HepG2 (cell line): Measurements from ENCODE around the gene RNGTT. TPM values are rescaled to one million over a fixed set of nuclear protein-coding genes. Genes with fewer than 3 reads are reported as not detected.

Source experiments
- EED ChIP-seq: sonication (generic); formaldehyde crosslinking; IDR thresholded peaks from 2 replicates; pipeline ENCODE4 v1.5.0; 2020; ENCODE audit warnings: mild to moderate bottlenecking, missing genetic modification reagents
- ELF4 ChIP-seq: sonication (generic); formaldehyde crosslinking; IDR thresholded peaks from 2 replicates; pipeline ENCODE4 v1.5.0; 2020; ENCODE audit warnings: missing genetic modification reagents, mild to moderate bottlenecking, moderate library complexity, borderline replicate concordance
- HNRNPL ChIP-seq: fragments of 200-400 bp; formaldehyde crosslinking; IDR thresholded peaks from 2 replicates; pipeline ENCODE4 v1.6.1; 2017; ENCODE audit warnings: mild to moderate bottlenecking, low read depth, low read length
- NFIB ChIP-seq: sonication (generic); formaldehyde crosslinking; IDR thresholded peaks from 2 replicates; pipeline ENCODE4 v1.9.0; 2021; ENCODE audit warnings: missing genetic modification reagents, mild to moderate bottlenecking, borderline replicate concordance
- RCOR2 ChIP-seq: IDR thresholded peaks from 2 replicates; pipeline ENCODE4 v1.6.1; 2016; ENCODE audit warnings: missing biosample characterization, missing genetic modification reagents
- ZFP90 ChIP-seq: sonication (generic); formaldehyde crosslinking; IDR thresholded peaks from 2 replicates; pipeline ENCODE4 v1.8.0; 2022; ENCODE audit warnings: missing genetic modification reagents, mild to moderate bottlenecking, inconsistent platforms, borderline replicate concordance
- ZNF549 ChIP-seq: sonication (generic); formaldehyde crosslinking; IDR thresholded peaks from 2 replicates; pipeline ENCODE4 v1.5.0; 2020; ENCODE audit warnings: missing genetic modification reagents
- polyA plus RNA-seq, 8 experiments: library from polyadenylated mRNA; depleted of rRNA in 3 of 8; stranded (reverse) in 7 of 8; unstranded in 1 of 8; fragments of >200 nt; fragmentation: Illumina TruSeq in 4 of 8; extraction: Trizol in 4 of 8; gene quantifications; 2 replicates each; pipeline versions ENCODE4 v1.2.1 to v1.2.3, GENCODE V29; 2011 to 2016; ENCODE audit warnings: low read depth in 4 of 8, missing spikeins in 1 of 8, mixed read lengths in 1 of 8; ENCODE audit not compliant: insufficient read depth in 1 of 8
- total RNA-seq, 5 experiments: library from RNA; depleted of rRNA; stranded (reverse); fragments of >200 nt; fragmentation: Illumina TruSeq; extraction: Trizol; gene quantifications; 2 replicates each; pipeline ENCODE4 v1.2.3, GENCODE V29; 2016; ENCODE audit warnings: low read depth in 1 of 5
- TF ChIP-seq, protein P1 (sequence below): sonication (generic); formaldehyde crosslinking; IDR thresholded peaks from one replicate; pipeline ENCODE4 v1.5.1; 2020; ENCODE audit warnings: mild to moderate bottlenecking, missing genetic modification reagents; ENCODE audit errors: not compliant biosample characterization
- TF ChIP-seq, protein P2 (sequence below): IDR thresholded peaks from 2 replicates; pipeline ENCODE4 v1.6.1; 2016; ENCODE audit warnings: low read depth, missing genetic modification reagents, missing compliant biosample characterization
- TF ChIP-seq, protein P3 (sequence below), 2 experiments: sonication (generic) in 1 of 2; formaldehyde crosslinking in 1 of 2; IDR thresholded peaks; 2 replicates each; pipeline versions ENCODE4 v1.4.0 to v1.6.1; 2018 to 2020; ENCODE audit warnings: missing genetic modification reagents in 2 of 2, borderline replicate concordance in 1 of 2, low read depth in 1 of 2, mild to moderate bottlenecking in 1 of 2, missing biosample characterization in 1 of 2

RNGTT gene
- total and polyA plus RNA-seq, 2 of the 13 experiments (the other 11 are each of a cell fraction or from before 2014, with no cell fraction given) = 6.0 to 22.6 TPM

DNA sequence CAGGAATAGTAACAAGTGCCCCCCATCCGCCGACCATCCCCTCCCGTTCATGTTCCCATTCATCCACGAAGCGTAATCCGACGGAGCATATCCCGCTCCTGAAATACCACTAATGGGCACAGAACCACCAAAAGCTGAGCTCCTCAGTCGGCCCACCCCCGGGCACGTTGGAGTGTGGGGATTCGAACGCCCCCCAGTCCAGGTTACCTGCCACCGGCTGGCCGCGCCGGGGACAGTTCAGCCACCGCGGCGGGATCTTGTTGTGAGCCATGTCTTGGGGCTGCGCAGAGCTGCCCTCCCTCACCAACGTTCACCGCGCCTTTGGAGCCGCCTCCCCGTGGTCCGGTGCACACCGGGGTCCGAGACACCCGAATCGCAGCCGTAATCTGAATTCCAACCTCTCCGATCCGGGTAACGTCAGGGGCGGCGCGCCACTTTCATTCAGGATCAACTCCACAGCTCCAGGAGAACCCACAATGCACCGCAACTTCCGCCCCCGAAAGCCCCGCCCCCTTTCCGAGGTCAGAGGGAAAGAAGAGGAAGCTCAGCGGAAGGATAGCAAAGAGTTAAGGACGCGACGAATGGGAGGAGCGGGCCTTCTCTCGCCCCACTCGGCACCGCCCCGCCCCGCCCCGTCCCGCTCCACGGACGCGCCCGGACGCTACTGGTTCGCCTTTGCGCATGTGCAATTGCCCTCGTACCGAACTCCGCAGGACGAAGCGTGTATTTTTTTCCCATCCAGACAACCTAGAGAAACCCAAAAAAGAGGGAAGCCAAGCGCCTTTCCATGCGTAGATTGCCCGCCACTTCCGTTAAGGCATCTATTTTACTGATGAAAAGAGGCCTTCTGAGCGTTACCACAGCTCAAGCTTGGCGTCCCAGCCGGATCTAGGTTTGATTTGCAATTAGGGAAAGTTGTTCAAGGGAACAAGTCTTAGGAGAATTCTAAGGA, at the start of gene RNGTT (continued):
- TF ChIP-seq ELF4 (CRISPR knock-in tag) (peak; percentile 83; the same call in 1 of the 2 replicates), HNRNPL (no peak), RCOR2 (CRISPR knock-in tag) (no peak), EED (CRISPR knock-in tag) (no peak), NFIB (CRISPR knock-in tag) (no peak), ZNF549 (no peak), ZFP90 (CRISPR knock-in tag) (peak; percentile 22; the same call in 1 of the 2 replicates)
- TF ChIP-seq, protein P1, sequence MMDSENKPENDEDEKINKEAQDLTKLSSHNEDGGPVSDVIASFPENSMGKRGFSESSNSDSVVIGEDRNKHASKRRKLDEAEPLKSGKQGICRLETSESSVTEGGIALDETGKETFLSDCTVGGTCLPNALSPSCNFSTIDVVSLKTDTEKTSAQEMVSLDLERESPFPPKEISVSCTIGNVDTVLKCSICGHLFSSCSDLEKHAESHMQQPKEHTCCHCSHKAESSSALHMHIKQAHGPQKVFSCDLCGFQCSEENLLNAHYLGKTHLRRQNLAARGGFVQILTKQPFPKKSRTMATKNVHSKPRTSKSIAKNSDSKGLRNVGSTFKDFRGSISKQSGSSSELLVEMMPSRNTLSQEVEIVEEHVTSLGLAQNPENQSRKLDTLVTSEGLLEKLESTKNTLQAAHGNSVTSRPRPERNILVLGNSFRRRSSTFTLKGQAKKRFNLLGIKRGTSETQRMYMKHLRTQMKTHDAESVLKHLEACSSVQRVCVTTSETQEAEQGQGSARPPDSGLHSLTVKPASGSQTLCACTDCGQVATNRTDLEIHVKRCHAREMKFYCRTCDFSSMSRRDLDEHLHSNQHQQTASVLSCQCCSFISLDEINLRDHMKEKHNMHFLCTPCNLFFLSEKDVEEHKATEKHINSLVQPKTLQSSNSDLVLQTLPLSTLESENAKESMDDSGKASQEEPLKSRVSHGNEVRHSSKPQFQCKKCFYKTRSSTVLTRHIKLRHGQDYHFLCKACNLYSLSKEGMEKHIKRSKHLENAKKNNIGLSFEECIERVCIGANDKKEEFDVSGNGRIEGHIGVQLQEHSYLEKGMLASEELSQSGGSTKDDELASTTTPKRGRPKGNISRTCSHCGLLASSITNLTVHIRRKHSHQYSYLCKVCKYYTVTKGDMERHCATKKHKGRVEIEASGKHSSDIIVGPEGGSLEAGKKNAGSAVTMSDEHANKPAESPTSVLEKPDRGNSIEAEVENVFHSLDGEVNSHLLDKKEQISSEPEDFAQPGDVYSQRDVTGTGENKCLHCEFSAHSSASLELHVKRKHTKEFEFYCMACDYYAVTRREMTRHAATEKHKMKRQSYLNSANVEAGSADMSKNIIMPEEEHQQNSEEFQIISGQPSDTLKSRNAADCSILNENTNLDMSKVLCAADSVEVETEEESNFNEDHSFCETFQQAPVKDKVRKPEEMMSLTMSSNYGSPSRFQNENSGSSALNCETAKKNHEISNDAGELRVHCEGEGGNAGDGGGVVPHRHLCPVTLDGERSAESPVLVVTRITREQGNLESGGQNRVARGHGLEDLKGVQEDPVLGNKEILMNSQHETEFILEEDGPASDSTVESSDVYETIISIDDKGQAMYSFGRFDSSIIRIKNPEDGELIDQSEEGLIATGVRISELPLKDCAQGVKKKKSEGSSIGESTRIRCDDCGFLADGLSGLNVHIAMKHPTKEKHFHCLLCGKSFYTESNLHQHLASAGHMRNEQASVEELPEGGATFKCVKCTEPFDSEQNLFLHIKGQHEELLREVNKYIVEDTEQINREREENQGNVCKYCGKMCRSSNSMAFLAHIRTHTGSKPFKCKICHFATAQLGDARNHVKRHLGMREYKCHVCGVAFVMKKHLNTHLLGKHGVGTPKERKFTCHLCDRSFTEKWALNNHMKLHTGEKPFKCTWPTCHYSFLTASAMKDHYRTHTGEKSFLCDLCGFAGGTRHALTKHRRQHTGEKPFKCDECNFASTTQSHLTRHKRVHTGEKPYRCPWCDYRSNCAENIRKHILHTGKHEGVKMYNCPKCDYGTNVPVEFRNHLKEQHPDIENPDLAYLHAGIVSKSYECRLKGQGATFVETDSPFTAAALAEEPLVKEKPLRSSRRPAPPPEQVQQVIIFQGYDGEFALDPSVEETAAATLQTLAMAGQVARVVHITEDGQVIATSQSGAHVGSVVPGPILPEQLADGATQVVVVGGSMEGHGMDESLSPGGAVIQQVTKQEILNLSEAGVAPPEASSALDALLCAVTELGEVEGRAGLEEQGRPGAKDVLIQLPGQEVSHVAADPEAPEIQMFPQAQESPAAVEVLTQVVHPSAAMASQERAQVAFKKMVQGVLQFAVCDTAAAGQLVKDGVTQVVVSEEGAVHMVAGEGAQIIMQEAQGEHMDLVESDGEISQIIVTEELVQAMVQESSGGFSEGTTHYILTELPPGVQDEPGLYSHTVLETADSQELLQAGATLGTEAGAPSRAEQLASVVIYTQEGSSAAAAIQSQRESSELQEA = no peak
- TF ChIP-seq, protein P2, sequence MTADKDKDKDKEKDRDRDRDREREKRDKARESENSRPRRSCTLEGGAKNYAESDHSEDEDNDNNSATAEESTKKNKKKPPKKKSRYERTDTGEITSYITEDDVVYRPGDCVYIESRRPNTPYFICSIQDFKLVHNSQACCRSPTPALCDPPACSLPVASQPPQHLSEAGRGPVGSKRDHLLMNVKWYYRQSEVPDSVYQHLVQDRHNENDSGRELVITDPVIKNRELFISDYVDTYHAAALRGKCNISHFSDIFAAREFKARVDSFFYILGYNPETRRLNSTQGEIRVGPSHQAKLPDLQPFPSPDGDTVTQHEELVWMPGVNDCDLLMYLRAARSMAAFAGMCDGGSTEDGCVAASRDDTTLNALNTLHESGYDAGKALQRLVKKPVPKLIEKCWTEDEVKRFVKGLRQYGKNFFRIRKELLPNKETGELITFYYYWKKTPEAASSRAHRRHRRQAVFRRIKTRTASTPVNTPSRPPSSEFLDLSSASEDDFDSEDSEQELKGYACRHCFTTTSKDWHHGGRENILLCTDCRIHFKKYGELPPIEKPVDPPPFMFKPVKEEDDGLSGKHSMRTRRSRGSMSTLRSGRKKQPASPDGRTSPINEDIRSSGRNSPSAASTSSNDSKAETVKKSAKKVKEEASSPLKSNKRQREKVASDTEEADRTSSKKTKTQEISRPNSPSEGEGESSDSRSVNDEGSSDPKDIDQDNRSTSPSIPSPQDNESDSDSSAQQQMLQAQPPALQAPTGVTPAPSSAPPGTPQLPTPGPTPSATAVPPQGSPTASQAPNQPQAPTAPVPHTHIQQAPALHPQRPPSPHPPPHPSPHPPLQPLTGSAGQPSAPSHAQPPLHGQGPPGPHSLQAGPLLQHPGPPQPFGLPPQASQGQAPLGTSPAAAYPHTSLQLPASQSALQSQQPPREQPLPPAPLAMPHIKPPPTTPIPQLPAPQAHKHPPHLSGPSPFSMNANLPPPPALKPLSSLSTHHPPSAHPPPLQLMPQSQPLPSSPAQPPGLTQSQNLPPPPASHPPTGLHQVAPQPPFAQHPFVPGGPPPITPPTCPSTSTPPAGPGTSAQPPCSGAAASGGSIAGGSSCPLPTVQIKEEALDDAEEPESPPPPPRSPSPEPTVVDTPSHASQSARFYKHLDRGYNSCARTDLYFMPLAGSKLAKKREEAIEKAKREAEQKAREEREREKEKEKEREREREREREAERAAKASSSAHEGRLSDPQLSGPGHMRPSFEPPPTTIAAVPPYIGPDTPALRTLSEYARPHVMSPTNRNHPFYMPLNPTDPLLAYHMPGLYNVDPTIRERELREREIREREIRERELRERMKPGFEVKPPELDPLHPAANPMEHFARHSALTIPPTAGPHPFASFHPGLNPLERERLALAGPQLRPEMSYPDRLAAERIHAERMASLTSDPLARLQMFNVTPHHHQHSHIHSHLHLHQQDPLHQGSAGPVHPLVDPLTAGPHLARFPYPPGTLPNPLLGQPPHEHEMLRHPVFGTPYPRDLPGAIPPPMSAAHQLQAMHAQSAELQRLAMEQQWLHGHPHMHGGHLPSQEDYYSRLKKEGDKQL (CRISPR knock-in tag) = 0 out of 2 replicates have a peak, but pooled peaks have one; percentile 37
- TF ChIP-seq, protein P3, sequence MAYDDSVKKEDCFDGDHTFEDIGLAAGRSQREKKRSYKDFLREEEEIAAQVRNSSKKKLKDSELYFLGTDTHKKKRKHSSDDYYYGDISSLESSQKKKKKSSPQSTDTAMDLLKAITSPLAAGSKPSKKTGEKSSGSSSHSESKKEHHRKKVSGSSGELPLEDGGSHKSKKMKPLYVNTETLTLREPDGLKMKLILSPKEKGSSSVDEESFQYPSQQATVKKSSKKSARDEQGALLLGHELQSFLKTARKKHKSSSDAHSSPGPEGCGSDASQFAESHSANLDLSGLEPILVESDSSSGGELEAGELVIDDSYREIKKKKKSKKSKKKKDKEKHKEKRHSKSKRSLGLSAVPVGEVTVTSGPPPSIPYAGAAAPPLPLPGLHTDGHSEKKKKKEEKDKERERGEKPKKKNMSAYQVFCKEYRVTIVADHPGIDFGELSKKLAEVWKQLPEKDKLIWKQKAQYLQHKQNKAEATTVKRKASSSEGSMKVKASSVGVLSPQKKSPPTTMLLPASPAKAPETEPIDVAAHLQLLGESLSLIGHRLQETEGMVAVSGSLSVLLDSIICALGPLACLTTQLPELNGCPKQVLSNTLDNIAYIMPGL (CRISPR knock-in tag; IDR thresholded peaks at IDR 0.05; ENCODE audit: borderline replicate concordance in 1 of 2, low read depth in 1 of 2) = peak; percentile 31 to 66; a peak in 2 of 4 replicates
